Motor neuron (in vitro differentiated cells): Measurements from ENCODE around the gene MYL5. TPM values are rescaled to one million over a fixed set of nuclear protein-coding genes. Genes with fewer than 3 reads are reported as not detected.

Source experiments
- ATAC-seq, 8 experiments: fragments of 200-7000 bp; cut with Tn5 transposase; replicated peaks in 6 of 8; 2 replicates each; pipeline ENCODE4 v1.8.0; 2021; ENCODE audit warnings: mild to moderate bottlenecking in 8 of 8, moderate library complexity in 8 of 8
- H3K27ac ChIP-seq, 2 donors: fragments of 250-450 bp; sonication (Bioruptor Pico); 2 replicates each; pipeline ENCODE4 v1.9.0; 2021; ENCODE audit warnings: antibody characterized with exemption in 2 of 2, mild to moderate bottlenecking in 2 of 2, moderate library complexity in 1 of 2
- H3K4me1 ChIP-seq, 2 donors: fragments of 250-450 bp; sonication (Bioruptor Pico); replicated peaks in 1 of 2; 2 replicates each; pipeline ENCODE4 v1.6.1; 2021; ENCODE audit warnings: antibody characterized with exemption in 2 of 2, mild to moderate bottlenecking in 2 of 2, moderate library complexity in 1 of 2
- H3K4me3 ChIP-seq, 5 donors: fragments of 250-450 bp; sonication (Bioruptor Pico); 2 replicates each; pipeline ENCODE4 v1.9.0; 2021; ENCODE audit warnings: antibody characterized with exemption in 5 of 5, mild to moderate bottlenecking in 5 of 5, moderate library complexity in 4 of 5
- WGBS, 10 experiments: fragments of 450-650 bp; shearing (Covaris generic); methylation state at CpG; one replicate each; pipeline ENCODE4 v1.0.0; 2022; 5-methylcytosine and 5-hydroxymethylcytosine counted together
- in situ Hi-C, 9 experiments: fragments of 400-800 bp; cut with MboI; loops; one replicate each; pipeline ENCODE4 v1.15.0; 2021; ENCODE audit warnings: low sequenced_read_pairs in 9 of 9, low pct_unique_long_range_greater_than_20kb in 2 of 9; ENCODE audit not compliant: unreplicated experiment in 9 of 9
- total RNA-seq, 8 experiments: library from RNA; unstranded; fragments of 300-600 nt; gene quantifications; 2 replicates each; pipeline versions ENCODE4 v1.2.3 to v1.2.4, GENCODE V29; 2022

The MYL5 gene
- total RNA-seq, 8 experiments from 2014 or later: 6.7 to 41.2 (median 16.8) TPM

DNA sequence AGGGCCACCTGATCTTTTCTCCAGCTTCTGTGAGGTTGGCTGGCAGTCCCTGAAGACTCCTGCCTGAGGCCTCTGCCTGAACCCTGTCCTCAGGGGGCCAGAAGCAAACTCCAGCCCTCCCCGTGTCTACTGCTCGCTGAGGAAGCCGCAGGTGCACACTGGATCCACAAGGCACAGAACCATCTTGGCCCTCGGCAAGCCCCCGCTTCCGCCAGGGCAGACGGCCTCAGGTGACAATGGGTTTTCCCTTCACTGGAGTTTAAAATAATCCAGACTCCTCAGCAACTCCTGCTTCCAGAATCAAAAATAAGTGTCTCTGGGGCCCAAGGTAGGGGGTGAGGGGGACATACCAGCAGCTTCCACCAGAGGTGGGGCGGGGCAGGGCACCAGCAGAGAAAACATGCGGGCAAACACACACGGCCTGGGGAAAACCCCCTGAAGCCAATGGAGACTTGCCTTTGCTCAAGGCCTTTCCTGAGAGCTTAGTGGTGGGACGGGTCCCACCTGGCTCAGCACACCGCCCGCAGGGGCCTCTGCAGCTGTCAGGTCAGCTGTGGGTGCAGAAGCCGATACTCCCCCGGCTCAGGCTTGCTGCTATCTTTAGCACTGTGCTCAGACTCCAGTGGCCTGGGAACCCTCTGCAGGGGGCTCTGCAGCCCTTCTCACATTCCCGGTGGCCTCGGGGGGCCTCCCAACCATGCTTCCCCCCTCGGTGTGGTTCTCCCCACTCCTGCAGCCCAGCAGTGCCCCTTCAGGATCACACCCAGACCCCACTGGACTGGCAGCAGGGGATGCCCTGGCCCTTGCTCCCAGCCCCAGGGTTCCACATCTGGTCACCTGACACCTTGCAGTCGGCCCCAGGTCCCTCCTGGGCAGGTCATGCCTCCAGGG lies 1.9 kb downstream of the MYL5 start:
- WGBS, 10 experiments: 60 to 85% (median 80%) methylated on average over 1 to 4 of the region's 19 CpGs; no CpG with 5 or more reads in 7 of the 10 experiments
- Histone ChIP-seq H3K4me1 (peaks cover 20% of the 10 kb centered on the region in 2 donors), H3K4me3 (no peak overlapping the region), H3K27ac (no peak overlapping the region)
- ATAC-seq: no peak
- in situ Hi-C loops: loop anchor here in 1 of 9 experiments (5.0 kb wide), 1 partner anchor 74 kb away; no protein-coding TSS in a partner anchor

DNA sequence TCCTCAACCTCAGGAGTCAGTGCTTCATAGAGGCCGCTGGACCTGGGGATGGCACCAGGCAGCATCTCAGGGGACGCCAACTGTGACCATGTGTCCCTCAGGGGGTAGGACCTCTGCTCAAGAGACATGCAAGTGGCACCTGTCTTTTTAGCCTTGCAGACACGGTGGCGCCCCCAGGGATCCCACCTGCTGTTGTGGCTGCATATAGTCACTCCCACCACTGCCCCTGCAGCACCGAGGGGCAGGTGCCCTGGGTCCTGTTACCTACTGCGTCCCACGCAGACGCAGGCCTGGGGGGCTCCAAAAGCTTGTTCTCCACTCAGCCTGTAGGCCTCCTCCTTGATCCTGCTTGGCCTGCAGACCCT lies 2.5 kb downstream of the MYL5 start:
- Histone ChIP-seq H3K4me3 (no peak overlapping the region), H3K4me1 (peaks cover 20% of the 10 kb centered on the region in 2 donors), H3K27ac (no peak overlapping the region)
- ATAC-seq: no peak
- in situ Hi-C loops: loop anchor here in 1 of 9 experiments (5.0 kb wide), 1 partner anchor 75 kb away; no protein-coding TSS in a partner anchor
- WGBS, 10 experiments: 53 to 100% methylated on average over 1 to 3 of the region's 8 CpGs; no CpG with 5 or more reads in 8 of the 10 experiments

DNA sequence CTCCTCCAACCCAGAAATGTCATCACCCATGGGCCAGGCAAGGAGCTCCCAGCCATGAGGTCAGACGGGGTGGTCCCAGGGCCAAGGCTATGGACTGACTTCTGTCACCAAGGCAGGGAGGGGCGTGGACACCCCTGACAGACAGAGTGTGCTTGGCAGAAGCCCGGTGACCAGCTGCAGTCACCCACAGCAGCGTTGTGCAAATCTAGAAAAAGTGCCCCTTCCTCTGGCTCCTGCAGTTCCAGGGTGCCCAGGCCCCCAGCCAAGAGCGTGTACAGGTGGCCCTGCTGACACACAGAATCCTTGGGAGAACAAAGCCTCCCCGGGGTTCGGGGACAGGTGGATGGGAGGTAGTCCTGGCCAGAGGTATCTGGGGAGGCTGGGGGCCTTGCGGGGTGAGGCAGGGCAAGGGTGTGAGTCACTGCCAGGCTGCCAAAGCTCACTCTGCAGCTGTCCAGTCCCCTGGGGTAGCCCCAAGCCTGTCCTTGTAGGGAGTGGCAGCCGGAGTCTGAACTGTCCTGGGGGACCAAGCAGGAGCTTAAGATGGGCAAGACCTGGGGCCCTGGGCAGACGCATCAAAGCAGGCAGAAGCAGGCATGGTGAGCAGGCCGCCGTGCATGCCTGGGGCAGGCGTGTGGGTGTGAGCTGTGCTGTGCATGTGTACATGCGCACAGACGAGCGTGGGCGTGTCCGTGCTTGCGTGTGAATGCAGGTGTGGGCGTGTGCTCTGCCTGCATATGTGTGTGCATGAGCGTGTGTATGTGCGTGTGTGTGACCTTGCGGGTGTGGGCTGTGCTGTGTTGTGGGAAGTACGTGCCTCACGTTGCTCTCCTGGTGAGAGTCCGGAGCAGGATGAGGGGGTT lies 3.3 kb downstream of the MYL5 start:
- Histone ChIP-seq H3K4me1 (peaks cover 20% of the 10 kb centered on the region in 2 donors), H3K4me3 (no peak overlapping the region), H3K27ac (no peak overlapping the region)
- in situ Hi-C loops: loop anchor here in 1 of 9 experiments (5.0 kb wide), 1 partner anchor 75 kb away; no protein-coding TSS in a partner anchor
- ATAC-seq: peak in 3 of 8 experiments; percentile 11 to 34 (median 14)
- WGBS, 10 experiments: 15 to 88% (median 80%) methylated on average over 1 to 8 of the region's 26 CpGs; no CpG with 5 or more reads in 5 of the 10 experiments

DNA sequence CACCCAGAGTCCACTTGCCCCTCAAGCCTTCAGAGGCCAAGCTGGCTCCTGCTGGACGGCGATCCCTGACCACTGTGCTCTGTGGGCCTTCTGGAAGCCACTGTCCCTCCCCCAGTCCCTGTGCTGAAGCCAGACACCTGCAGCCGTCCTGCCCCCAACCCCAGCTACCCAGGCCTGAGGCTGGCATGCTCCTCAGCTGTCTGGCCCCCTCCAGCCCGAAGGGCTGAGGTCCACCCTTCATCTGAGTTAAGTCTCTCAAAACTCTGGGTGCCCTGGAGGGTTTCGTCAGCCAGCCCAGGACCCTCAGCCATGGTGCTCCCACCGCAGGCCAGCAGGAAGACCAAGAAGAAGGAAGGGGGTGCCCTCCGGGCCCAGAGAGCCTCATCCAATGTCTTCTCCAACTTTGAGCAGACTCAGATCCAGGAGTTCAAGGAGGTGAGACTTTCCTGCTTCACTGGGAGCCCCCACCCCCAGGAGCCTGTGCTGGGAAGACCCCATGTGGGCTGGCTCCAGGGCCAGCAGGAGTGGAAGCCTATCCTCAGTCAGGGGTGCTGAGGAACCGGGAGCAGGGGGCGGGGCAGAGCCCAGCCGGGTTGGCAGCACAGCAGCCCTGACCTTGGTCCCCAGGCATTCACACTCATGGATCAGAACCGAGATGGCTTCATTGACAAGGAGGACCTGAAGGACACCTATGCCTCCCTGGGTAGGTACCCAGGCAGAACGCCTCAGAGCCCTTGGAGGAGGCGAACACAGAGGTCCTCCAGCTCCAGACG lies 4.2 kb downstream of the MYL5 start:
- Histone ChIP-seq H3K4me3 (no peak overlapping the region), H3K27ac (no peak overlapping the region), H3K4me1 (peaks cover 13% of the 10 kb centered on the region in 2 donors)
- WGBS, 10 experiments: 40 to 85% (median 64%) methylated on average over 1 to 6 of the region's 14 CpGs; no CpG with 5 or more reads in 6 of the 10 experiments
- no peak for ATAC-seq
- in situ Hi-C loops: loop anchor here in 1 of 9 experiments (5.0 kb wide), 1 partner anchor 76 kb away; no protein-coding TSS in a partner anchor

DNA sequence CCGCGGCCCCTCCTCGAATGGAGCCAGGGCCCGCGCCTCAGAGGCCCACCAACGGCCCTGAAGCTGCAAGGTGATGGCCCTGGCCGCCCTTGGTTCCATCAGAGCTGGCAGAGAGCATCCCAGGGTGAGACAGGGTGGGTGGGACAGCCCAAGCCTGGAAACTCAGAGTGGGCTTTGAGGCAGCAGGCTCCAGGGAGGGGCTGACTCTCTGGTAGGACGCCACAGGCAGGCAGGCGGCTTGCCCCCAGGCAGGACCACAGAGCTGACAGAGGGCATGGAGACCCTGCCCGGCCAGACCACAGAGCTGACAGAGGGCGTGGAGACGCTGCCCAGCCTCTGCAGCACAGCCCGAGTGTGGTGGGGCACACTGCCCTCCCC lies 4.8 kb downstream of the MYL5 start:
- no peak for ATAC-seq
- no peak overlapping the region for H3K27ac ChIP-seq
- peaks cover 13% of the 10 kb centered on the region in 2 donors for H3K4me1 ChIP-seq
- in situ Hi-C loops: loop anchor here in 1 of 9 experiments (5.0 kb wide), 1 partner anchor 77 kb away; no protein-coding TSS in a partner anchor
- 60 to 91% methylated on average over 1 to 7 of the region's 13 CpGs; no CpG with 5 or more reads in 8 of the 10 experiments for WGBS, 10 experiments
- H3K4me3 ChIP-seq: no peak overlapping the region

DNA sequence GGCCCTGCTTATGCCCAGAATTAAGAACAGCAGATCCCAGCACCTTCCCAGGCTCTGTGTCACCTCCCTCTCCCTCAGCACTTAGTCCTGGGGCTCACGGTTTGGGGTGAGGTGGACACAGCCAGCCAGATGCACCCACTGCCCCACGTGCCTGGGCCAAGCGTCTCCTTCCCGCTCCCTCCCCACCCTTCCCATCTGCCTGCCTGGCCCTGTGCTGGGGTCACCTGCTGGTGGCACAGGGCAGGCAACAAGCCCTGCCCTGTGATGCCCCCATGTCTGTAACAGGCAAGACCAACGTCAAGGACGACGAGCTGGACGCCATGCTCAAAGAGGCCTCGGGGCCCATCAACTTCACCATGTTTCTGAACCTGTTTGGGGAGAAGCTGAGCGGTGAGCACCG lies 5.3 kb downstream of the MYL5 start:
- WGBS, 10 experiments: 70 to 100% (median 100%) methylated on average over 1 to 2 of the region's 11 CpGs; no CpG with 5 or more reads in 7 of the 10 experiments
- no peak overlapping the region for H3K4me3 ChIP-seq
- no peak overlapping the region for H3K27ac ChIP-seq
- ATAC-seq: no peak
- in situ Hi-C loops: loop anchor here in 1 of 9 experiments (5.0 kb wide), 1 partner anchor 77 kb away; no protein-coding TSS in a partner anchor
- H3K4me1 ChIP-seq: peaks cover 13% of the 10 kb centered on the region in 2 donors

DNA sequence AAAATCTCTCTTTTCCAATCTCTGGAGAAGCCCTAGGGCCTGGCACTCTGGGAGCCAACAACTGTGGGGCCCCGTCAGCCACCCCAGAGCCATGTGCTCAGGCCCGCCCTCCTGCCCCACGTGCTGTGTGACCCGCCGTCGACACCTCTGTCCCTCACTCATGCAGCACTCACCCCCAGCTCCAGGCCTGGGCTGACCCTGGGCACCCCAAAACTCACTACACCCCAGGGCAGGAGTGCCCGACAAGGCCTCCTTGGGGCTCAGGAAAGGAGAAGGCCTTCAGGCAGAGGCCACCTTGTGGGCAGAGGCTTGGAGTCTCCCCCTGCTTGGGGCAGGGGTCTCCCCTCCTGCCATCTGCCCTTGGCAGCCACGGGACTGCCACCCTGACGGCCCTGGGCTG lies 5.7 kb downstream of the MYL5 start:
- 100% methylated on average over 1 of the region's 9 CpGs; no CpG with 5 or more reads in 9 of the 10 experiments for WGBS, 10 experiments
- no peak overlapping the region for H3K4me3 ChIP-seq
- H3K4me1 ChIP-seq: peaks cover 12 to 13% of the 10 kb centered on the region in 2 donors
- no peak overlapping the region for H3K27ac ChIP-seq
- ATAC-seq: no peak
- in situ Hi-C loops: no loop called here

DNA sequence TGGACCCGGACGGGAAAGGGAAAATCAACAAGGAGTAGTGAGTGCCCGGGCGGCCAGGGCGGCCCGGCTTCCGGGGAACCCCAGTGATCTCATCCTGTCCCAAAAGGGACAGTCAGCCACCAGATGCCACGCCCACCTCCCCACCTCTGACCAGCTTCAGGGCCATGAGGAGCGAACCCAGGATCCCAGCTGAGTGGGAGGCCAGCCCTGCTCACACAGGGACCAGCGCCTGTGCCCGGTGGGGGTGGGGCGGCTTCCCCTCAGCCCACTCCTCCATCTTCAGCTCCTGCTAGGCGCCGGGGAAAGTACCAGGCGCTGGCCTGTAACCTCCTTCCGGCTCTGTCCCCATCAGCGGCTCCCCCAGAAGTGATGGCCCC lies 6.2 kb downstream of the MYL5 start:
- in situ Hi-C loops: no loop called here
- ATAC-seq: peak in 5 of 8 experiments; percentile 1 to 35 (median 30)
- Histone ChIP-seq H3K27ac (peak overlapping the region in 1 of 2 donors; percentile 14), H3K4me1 (peaks cover 7 to 9% of the 10 kb centered on the region in 2 donors), H3K4me3 (peak overlapping the region in 4 of 5 donors; percentile 27 to 40 (median 32))
- 0 to 70% (median 20%) methylated on average over 1 to 5 of the region's 17 CpGs; no CpG with 5 or more reads in 5 of the 10 experiments for WGBS, 10 experiments

DNA sequence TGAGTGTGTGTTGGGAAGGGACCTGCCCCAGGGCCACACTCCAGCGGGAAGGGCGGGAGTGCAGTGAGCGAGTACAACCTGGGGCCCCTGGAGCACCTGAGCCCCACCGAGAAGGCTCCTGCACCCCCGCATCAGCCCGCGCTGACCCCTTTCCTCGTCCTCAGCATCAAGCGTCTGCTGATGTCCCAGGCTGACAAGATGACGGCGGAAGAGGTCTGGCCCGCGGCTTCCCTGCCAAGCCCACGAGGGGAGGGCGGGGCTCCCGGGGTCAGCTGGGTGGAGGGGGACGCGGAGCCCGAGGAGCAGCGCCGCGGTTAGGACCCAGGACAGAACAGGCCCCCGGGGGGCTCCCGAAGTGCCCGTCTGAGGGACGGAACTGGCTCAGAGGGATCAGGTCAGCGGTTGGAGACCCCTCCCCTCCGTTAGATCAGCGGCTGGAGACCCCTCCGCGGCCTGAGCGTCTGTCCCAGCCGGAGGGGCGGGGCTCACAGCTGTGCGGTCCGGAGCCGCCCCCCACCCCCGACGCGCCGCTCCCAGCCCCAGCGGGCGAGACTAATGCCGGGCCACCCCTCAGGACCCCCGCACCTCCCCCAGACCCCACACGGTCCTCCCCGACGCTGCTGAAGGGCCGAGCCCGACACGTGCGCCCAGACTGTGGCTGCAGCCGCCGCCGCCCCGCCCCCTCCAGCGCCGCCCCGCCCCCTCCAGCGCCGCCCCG lies 6.7 kb downstream of the MYL5 start:
- ATAC-seq: peak; percentile 9 to 77 (median 66)
- WGBS, 10 experiments: no CpG with 5 or more reads among the region's 62 CpGs
- peak overlapping the region in 1 of 2 donors; percentile 47 for H3K27ac ChIP-seq
- peak overlapping the region; percentile 20 to 40 (median 32) for H3K4me3 ChIP-seq
- in situ Hi-C loops: no loop called here
- H3K4me1 ChIP-seq: peaks cover 7 to 9% of the 10 kb centered on the region in 2 donors

DNA sequence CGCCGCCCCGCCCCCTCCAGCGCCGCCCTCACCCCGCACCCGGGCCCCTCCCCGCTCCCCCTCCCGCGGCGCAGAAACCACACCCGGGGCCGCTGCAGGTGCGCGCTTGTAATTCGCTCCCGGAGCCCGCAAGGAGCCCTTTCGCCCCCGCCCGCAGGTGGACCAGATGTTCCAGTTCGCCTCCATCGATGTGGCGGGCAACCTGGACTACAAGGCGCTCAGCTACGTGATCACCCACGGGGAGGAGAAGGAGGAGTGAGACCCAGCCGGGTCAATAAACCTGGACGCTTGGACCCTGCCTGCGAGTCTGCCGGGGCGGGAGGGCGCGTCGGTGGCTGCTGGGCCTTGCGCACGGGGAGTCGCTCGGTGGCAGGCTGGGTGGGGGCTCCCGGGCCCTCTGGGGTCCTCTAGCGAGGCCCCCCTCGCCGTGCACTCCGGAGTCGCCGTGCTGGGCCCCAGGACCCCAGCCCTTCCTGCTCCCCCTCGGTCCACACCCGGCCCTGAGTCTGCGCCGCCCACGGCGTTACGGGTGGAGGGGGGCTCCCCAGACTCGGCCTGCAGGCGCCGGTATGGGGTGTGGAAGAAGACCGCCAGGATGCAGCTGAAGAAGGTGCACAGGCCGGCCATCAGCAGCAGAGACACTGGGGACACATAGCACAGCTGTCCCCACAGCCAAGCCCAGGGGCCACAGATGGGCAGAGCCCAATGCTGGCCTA lies 7.6 kb downstream of the MYL5 start:
- in situ Hi-C loops: no loop called here
- peak overlapping the region in 3 of 5 donors; percentile 11 to 26 (median 25) for H3K4me3 ChIP-seq
- peaks cover 7 to 9% of the 10 kb centered on the region in 2 donors for H3K4me1 ChIP-seq
- no peak overlapping the region for H3K27ac ChIP-seq
- ATAC-seq: peak in 2 of 8 experiments; percentile 5 to 6
- no CpG with 5 or more reads among the region's 58 CpGs for WGBS, 10 experiments

DNA sequence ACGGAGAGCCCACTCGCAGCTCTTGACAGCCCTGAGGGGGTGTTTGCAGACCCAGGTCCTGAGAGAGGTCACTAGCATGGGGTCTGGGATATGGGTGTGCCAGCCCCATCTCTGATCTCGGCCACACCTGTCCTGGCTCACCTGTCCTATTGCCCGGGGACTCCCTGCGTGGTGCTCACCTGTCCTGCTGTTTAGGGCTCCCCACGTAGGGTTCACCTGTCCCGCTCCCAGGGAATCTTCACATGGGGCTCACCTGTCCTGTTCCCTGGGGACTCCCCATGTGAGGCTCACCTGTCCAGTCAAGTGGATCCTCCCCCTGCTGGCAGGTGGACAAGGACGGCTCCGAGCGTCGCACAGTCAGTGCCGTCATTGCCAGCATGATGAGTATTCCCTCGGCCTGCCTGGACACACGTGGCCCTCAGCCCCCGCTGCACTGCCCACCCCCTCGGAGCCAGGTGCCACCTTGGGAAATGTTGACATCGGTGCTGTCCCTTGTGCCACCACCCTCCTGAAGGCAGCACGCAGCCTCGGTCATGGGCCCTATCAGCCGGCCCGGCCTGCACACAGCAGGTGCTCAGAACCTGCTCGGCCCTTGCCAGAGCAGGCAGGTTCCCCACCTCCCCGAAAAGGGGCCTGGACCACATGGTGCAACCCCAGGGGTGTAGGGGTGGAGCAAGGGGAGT lies 8.3 kb downstream of the MYL5 start:
- Histone ChIP-seq H3K4me3 (no peak overlapping the region), H3K4me1 (peaks cover 7 to 9% of the 10 kb centered on the region in 2 donors), H3K27ac (no peak overlapping the region)
- ATAC-seq: no peak
- in situ Hi-C loops: no loop called here
- WGBS, 10 experiments: 90 to 100% (median 96%) methylated on average over 2 to 5 of the region's 23 CpGs; no CpG with 5 or more reads in 7 of the 10 experiments
